MM.1S (cell line): ENCODE data around the gene MZB1.
"Not testable (repeated sequence)": the region's sequence is repeated elsewhere in the genome, so short reads cannot be mapped to it uniquely, and the experiment has no call there.

Experiments
- DNase-seq: peaks from one replicate; pipeline ENCODE4 v3.0.0-alpha.2; 2015
- H2AFZ ChIP-seq: fragments of 300-600 bp; sonication (generic); 2 replicates; pipeline ENCODE4 v1.6.0; 2016; ENCODE audit warnings: antibody characterized with exemption, low read length
- H3F3A ChIP-seq: fragments of 300-600 bp; sonication (generic); 2 replicates; pipeline ENCODE4 v1.6.1; 2016; ENCODE audit warnings: mild to moderate bottlenecking, antibody characterized with exemption, low read length, moderate library complexity, mixed read lengths; ENCODE audit not compliant: insufficient read depth
- H3K27ac ChIP-seq: fragments of 300-600 bp; sonication (generic); 2 replicates; pipeline ENCODE4 v1.5.1; 2016; ENCODE audit warnings: mild to moderate bottlenecking, low read length
- H3K27me3 ChIP-seq: fragments of 300-600 bp; sonication (generic); replicated peaks from 2 replicates; pipeline ENCODE4 v1.6.0; 2016; ENCODE audit warnings: low read length; ENCODE audit not compliant: insufficient read depth
- H3K36me3 ChIP-seq: fragments of 300-600 bp; sonication (generic); replicated peaks from 2 replicates; pipeline ENCODE4 v1.6.1; 2016; ENCODE audit warnings: mild to moderate bottlenecking, low read length, mixed read lengths; ENCODE audit not compliant: insufficient read depth
- H3K4me1 ChIP-seq: fragments of 300-600 bp; sonication (generic); 2 replicates; pipeline ENCODE4 v1.6.1; 2016; ENCODE audit warnings: low read length, mixed read lengths
- H3K4me2 ChIP-seq: fragments of 300-600 bp; sonication (generic); 2 replicates; pipeline ENCODE4 v1.6.0; 2016; ENCODE audit warnings: low read depth, low read length
- H3K4me3 ChIP-seq: fragments of 300-600 bp; sonication (generic); 2 replicates; pipeline ENCODE4 v1.5.1; 2016; ENCODE audit warnings: low read length, mixed read lengths
- H3K79me2 ChIP-seq: fragments of 300-600 bp; sonication (generic); 2 replicates; pipeline ENCODE4 v1.6.1; 2016; ENCODE audit warnings: mixed run types, low read length, mixed read lengths
- H3K9ac ChIP-seq: fragments of 300-600 bp; sonication (generic); 2 replicates; pipeline ENCODE4 v1.6.1; 2016; ENCODE audit warnings: low read length, mixed read lengths
- H3K9me2 ChIP-seq: fragments of 300-600 bp; sonication (generic); replicated peaks from 2 replicates; pipeline ENCODE4 v1.6.1; 2016; ENCODE audit warnings: mild to moderate bottlenecking, low read length, mixed read lengths; ENCODE audit not compliant: insufficient read depth
- H3K9me3 ChIP-seq: fragments of 300-600 bp; sonication (generic); replicated peaks from 2 replicates; pipeline ENCODE4 v1.6.1; 2016; ENCODE audit warnings: mild to moderate bottlenecking, low read length, mixed read lengths; ENCODE audit not compliant: insufficient read depth
- H4K20me1 ChIP-seq: fragments of 300-600 bp; sonication (generic); 2 replicates; pipeline ENCODE4 v1.6.1; 2016; ENCODE audit warnings: mild to moderate bottlenecking, low read length, moderate library complexity, mixed read lengths; ENCODE audit not compliant: insufficient read depth
- EZH2 ChIP-seq: fragments of 300-600 bp; sonication (generic); optimal IDR thresholded peaks from 2 replicates; pipeline ENCODE3; 2017; ENCODE audit warnings: low read depth, mild to moderate bottlenecking, antibody characterized with exemption, low read length, mixed read lengths
- EZH2phosphoT487 ChIP-seq: fragments of 300-600 bp; sonication (generic); IDR thresholded peaks from 2 replicates; pipeline ENCODE4 v1.6.1; 2018; ENCODE audit warnings: antibody characterized with exemption, low read length
- TF ChIP-seq, protein P1 (sequence below): fragments of 300-600 bp; sonication (generic); IDR thresholded peaks from 2 replicates; pipeline ENCODE4 v1.5.1; 2016; ENCODE audit warnings: antibody characterized with exemption, low read length, mixed read lengths

The MZB1 gene

DNA sequence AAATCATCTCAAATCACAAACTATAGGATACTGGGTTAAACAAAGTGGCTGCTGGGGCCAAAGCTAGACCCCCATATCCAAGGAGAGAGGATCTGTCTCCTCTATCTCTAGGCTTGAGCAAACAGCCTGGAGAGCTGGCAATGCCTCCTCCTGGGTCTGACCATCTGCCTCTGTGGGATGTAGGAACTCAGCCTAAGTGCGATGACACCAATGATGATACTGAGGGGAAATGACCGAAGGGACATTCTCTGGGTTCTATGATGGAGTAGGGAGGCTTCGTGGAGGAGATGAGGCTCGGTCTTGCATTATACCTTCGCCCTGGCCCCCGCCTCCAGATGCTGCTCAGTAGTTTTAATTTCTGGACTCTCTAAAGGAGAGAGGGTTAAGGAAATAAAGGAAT lies 23.4 kb upstream of the MZB1 start:
- Histone ChIP-seq H3K4me1 (peaks cover 48% of the 10 kb centered on the region), H3K27me3 (no peaks in the 10 kb centered on the region), H3K36me3 (no peaks in the 10 kb centered on the region), H2AFZ (no peak overlapping the region), H3K9me3 (no peaks in the 10 kb centered on the region), H3K9me2 (no peaks in the 10 kb centered on the region), H3K27ac (peak overlapping the region; percentile 95), H3K4me3 (no peak overlapping the region), H3K79me2 (no peaks in the 10 kb centered on the region), H3K4me2 (0 out of 2 replicates have a peak overlapping the region, but pooled peaks have one; percentile 63), H3K9ac (peak overlapping the region; percentile 83; the same call in 1 of the 2 replicates), H4K20me1 (no peaks in the 10 kb centered on the region), H3F3A (peaks cover 34% of the 10 kb centered on the region)
- TF ChIP-seq, protein P1, sequence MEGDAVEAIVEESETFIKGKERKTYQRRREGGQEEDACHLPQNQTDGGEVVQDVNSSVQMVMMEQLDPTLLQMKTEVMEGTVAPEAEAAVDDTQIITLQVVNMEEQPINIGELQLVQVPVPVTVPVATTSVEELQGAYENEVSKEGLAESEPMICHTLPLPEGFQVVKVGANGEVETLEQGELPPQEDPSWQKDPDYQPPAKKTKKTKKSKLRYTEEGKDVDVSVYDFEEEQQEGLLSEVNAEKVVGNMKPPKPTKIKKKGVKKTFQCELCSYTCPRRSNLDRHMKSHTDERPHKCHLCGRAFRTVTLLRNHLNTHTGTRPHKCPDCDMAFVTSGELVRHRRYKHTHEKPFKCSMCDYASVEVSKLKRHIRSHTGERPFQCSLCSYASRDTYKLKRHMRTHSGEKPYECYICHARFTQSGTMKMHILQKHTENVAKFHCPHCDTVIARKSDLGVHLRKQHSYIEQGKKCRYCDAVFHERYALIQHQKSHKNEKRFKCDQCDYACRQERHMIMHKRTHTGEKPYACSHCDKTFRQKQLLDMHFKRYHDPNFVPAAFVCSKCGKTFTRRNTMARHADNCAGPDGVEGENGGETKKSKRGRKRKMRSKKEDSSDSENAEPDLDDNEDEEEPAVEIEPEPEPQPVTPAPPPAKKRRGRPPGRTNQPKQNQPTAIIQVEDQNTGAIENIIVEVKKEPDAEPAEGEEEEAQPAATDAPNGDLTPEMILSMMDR, result no peak
- TF ChIP-seq EZH2phosphoT487 (no peak), EZH2 (no peak)
- no peak for DNase-seq

DNA sequence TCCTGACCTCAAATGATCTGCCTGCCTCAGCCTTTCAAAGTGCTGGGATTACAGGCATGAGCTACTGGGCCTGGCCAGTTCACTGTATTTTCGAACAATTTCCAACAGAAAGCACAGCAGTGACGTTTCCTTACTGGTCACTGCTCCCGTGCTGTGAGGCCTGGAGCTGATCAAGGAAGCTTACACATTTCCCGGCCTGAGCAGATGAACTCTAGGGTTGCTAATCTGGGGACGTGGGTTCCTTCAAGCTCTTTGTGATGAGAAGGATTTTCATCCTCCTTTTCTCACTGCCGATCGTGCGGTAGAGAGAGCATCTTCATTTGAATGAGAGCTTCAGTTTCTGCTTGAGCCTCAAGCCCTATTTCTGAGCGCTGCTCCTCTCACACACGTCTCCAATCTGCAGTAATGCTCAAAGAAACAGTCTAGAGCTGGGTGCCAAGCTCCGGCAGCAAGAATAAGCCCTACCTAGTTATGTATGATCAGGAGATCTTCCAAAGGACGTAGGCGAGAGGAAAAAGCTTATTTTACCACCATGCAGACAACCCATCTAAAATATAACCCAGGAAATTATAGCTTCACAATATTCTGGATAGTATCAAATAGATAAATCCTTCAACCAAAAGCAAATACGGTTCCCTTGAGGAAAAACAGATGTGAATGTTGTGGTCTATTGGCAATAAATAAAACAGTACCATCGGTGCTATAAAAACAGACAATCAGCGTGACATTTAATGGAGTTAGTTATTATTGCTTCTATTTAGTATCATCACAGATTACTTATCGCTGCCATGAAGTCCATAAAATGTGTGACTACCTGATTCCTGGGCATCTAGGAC lies 21.5 kb upstream of the MZB1 start:
- Histone ChIP-seq H3K79me2 (no peaks in the 10 kb centered on the region), H3K9me2 (no peaks in the 10 kb centered on the region), H3K36me3 (no peaks in the 10 kb centered on the region), H3K27me3 (no peaks in the 10 kb centered on the region), H4K20me1 (no peaks in the 10 kb centered on the region), H3F3A (peaks cover 32% of the 10 kb centered on the region), H3K9ac (no peak overlapping the region), H3K4me3 (no peak overlapping the region), H3K9me3 (no peaks in the 10 kb centered on the region), H2AFZ (no peak overlapping the region), H3K4me1 (peaks cover 47% of the 10 kb centered on the region), H3K27ac (no peak overlapping the region), H3K4me2 (no peak overlapping the region)
- no peak for DNase-seq
- TF ChIP-seq, protein P1, result no peak
- TF ChIP-seq EZH2phosphoT487 (no peak), EZH2 (no peak)

DNA sequence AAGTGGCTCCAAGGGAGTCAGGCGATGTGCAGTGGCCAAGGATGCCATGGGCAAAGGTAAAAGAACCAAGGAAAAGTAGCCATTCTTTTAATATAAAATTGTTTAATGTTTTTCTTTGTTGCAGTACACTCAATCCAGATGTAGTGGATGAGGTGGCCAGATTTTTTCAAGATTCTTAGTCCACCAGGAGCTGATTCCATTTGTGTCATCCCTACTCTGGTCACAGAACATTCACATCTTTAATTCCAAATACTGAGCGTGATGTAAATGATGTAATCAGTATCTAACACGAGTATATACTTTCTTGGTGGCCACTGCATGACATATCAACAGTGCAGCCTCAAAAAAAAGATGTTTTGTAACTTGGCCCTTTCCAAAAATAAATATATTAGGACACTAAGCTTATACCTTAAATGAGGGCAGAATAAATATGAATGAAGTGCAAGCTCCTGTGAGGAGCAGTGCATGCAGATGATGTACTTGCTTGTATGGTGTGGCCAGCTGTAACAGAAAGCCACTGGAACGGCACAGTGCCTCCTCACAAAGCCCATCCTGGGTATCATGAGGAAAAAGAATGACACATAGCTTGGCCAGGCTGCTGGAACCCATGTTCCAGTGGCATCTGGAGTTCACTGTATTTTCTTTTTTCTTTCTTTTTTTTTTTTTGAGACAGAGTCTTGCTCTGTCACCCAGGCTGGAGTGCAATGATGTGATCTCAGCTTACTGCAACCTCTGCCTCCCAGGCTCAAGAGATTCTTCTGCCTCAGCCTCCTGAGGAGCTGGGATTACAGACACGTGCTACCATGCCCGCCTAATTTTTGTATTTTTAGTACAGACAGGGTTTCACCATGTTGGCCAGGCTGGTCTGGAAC lies 20.6 kb upstream of the MZB1 start:
- Histone ChIP-seq H2AFZ (no peak overlapping the region), H3K27me3 (no peaks in the 10 kb centered on the region), H3K9ac (no peak overlapping the region), H3K9me3 (no peaks in the 10 kb centered on the region), H3K4me2 (no peak overlapping the region), H3F3A (peaks cover 24% of the 10 kb centered on the region), H3K9me2 (no peaks in the 10 kb centered on the region), H3K36me3 (no peaks in the 10 kb centered on the region), H3K27ac (no peak overlapping the region), H4K20me1 (no peaks in the 10 kb centered on the region), H3K4me1 (peaks cover 38% of the 10 kb centered on the region), H3K4me3 (no peak overlapping the region), H3K79me2 (no peaks in the 10 kb centered on the region)
- no peak for DNase-seq
- TF ChIP-seq, protein P1, result no peak
- no peak for TF ChIP-seq EZH2
- no peak for TF ChIP-seq EZH2phosphoT487

DNA sequence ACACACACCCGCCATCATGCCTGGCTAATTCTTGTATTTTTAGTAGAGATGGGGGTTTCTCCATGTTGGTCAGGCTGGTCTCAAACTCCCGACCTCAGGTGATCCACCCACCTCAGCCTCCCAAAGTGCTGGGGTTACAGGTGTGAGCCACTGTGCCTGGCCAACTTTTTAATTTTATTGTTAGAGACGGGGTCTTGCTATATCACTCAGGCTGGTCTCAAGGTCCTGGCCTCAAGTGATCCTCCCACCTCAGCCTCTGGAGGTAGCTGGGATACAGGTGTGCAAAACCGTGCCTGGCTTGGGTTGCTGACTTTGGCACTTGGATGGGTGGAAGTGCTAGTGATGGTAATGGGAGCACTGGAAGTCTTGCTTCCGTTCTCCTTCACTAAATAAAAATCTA lies 19.4 kb upstream of the MZB1 start:
- H3K27ac ChIP-seq, H3K9me3 ChIP-seq, H2AFZ ChIP-seq, H4K20me1 ChIP-seq, H3K9ac ChIP-seq, H3K36me3 ChIP-seq, H3K4me3 ChIP-seq, DNase-seq, H3K4me2 ChIP-seq, H3K27me3 ChIP-seq, H3K9me2 ChIP-seq, H3K79me2 ChIP-seq: not testable (repeated sequence)
- Histone ChIP-seq H3K4me1 (peaks cover 35% of the 10 kb centered on the region), H3F3A (peaks cover 15% of the 10 kb centered on the region)
